ENCODE measurements around the gene CLMN. TPM values are rescaled to one million over a fixed set of nuclear protein-coding genes. Genes with fewer than 3 reads are reported as not detected.
A peak's percentile ranks its signal among the peaks of the same experiment; 100 is the strongest.

Gene CLMN
- total RNA-seq, 2 donors from 2014 or later, result 105 to 131 TPM

DNA sequence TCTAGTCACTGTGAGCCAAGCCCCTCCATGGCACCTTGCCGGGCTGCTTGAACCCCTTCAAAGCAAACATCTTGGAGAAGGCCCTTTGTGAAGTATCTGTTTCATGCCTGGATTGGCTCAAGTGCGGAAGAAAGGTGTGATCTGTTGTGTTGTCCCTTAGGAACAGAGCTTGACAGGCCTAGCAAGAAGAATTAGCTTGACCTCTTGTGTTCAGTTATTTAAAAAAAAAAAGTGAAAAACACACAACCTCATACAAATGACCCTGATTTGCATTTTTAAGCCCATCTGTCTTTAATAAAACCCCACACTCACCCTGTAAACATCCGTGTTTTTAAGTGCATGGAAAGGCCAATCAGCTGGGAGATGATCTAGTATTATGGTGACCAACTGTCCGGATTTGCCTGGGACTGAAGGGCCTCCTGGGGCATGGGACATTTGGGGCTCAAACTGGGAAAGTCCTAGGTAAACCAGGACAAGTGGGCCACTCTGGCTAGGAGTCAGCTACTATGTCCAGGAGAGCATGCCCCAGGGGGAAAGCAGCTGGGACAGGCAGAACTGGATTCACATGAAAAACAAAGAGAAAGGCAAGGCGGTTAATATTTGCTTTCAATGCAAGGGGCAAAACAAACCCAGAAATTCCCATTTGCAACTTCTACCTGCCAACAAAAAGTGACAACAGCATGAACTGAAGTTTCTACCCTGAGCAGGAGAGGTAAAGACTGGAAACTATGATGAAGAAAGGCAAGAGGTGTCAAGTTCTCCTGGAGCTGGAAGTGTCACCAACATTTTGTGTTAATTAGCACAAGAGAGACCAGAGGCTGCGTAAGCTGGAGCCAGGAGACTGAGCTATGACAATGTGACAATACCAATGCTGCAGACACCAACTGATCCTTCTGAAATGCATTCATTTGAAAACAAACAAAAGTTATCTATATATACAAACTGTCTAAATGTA lies 78.6 kb downstream of the CLMN start:
- Histone ChIP-seq H3K27ac (no peak overlapping the region), H3K36me3 (no peaks in the 10 kb centered on the region), H3K4me1 (peaks cover 11% of the 10 kb centered on the region), H3K9ac (ENCODE audit: low read depth in 2 of 2, low read length in 2 of 2) (no peak overlapping the region), H3K4me3 (no peak overlapping the region), H3K9me3 (no peaks in the 10 kb centered on the region), H3K27me3 (no peaks in the 10 kb centered on the region)
- intact Hi-C loops (cut with DNase I), result no loop called here
- DNase-seq, result no peak
- TF ChIP-seq, protein P1, sequence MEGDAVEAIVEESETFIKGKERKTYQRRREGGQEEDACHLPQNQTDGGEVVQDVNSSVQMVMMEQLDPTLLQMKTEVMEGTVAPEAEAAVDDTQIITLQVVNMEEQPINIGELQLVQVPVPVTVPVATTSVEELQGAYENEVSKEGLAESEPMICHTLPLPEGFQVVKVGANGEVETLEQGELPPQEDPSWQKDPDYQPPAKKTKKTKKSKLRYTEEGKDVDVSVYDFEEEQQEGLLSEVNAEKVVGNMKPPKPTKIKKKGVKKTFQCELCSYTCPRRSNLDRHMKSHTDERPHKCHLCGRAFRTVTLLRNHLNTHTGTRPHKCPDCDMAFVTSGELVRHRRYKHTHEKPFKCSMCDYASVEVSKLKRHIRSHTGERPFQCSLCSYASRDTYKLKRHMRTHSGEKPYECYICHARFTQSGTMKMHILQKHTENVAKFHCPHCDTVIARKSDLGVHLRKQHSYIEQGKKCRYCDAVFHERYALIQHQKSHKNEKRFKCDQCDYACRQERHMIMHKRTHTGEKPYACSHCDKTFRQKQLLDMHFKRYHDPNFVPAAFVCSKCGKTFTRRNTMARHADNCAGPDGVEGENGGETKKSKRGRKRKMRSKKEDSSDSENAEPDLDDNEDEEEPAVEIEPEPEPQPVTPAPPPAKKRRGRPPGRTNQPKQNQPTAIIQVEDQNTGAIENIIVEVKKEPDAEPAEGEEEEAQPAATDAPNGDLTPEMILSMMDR (IDR thresholded peaks at IDR 0.05), result no peak

DNA sequence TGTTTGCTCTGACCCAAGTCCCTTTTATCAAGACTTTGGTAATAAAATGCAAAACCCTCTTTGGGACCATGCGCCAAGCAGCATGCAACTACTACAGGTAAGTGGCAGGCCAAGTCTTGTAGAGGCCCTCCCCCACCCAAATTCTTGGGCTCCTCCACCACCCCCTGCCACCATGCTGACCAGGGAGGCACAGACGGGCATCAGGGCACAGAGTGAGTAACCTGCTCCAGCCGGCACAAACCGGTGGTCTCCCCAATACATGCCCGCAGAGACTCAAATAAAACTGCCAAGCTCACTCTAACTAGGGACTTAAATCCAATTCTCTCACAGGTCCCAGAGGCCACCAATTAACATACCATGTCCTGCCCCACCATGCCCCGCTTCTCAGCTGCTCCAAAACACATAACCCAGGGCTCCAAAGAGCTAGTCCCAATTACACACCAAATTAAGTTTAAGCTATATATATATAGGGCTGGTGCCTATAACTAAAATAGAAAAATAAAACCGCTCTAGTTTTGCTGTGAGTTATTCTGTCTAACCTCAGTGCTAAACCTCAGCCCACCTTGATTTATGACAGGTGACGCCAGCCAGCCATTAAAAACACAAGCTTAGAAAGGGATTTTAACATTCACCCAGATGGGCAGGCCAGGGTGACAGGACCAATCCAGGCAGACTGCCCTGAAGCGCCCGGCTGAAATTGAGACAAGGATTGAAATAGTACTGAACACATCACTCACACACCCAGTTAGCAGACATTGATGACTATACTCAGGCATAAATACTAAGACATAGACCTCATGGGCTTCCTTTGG lies 81.0 kb downstream of the CLMN start:
- Histone ChIP-seq H3K4me1 (peaks cover 13% of the 10 kb centered on the region), H3K9ac (ENCODE audit: low read depth in 2 of 2, low read length in 2 of 2) (no peak overlapping the region), H3K27ac (no peak overlapping the region), H3K4me3 (no peak overlapping the region), H3K9me3 (no peaks in the 10 kb centered on the region), H3K27me3 (no peaks in the 10 kb centered on the region), H3K36me3 (no peaks in the 10 kb centered on the region)
- TF ChIP-seq, protein P1 (IDR thresholded peaks at IDR 0.05), result no peak
- intact Hi-C loops (cut with DNase I), result no loop called here
- no peak for DNase-seq

DNA sequence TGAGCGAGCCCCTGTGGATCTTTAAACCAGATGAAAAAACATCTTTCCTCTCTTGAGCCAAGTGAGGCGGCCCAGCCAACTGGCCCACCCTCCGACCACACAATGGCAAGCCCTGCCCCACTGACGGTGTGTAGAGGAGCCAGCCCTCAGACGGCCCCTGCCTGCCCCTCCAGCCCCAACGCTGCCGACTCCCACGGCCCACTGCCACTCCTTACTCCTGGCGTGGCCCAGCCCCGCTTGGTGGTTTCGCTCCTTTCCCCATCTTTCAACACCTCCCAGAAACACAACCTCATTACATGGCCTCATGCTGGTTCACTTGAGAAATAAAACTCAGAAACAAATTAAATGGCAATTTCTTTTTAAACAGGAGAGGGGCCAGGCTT lies 81.8 kb downstream of the CLMN start:
- Histone ChIP-seq H3K27me3 (no peaks in the 10 kb centered on the region), H3K4me1 (peaks cover 17% of the 10 kb centered on the region), H3K9me3 (no peaks in the 10 kb centered on the region), H3K9ac (ENCODE audit: low read depth in 2 of 2, low read length in 2 of 2) (no peak overlapping the region), H3K36me3 (no peaks in the 10 kb centered on the region), H3K4me3 (no peak overlapping the region), H3K27ac (no peak overlapping the region)
- no peak for DNase-seq
- TF ChIP-seq, protein P1 (IDR thresholded peaks at IDR 0.05), result no peak
- intact Hi-C loops (cut with DNase I), result no loop called here

DNA sequence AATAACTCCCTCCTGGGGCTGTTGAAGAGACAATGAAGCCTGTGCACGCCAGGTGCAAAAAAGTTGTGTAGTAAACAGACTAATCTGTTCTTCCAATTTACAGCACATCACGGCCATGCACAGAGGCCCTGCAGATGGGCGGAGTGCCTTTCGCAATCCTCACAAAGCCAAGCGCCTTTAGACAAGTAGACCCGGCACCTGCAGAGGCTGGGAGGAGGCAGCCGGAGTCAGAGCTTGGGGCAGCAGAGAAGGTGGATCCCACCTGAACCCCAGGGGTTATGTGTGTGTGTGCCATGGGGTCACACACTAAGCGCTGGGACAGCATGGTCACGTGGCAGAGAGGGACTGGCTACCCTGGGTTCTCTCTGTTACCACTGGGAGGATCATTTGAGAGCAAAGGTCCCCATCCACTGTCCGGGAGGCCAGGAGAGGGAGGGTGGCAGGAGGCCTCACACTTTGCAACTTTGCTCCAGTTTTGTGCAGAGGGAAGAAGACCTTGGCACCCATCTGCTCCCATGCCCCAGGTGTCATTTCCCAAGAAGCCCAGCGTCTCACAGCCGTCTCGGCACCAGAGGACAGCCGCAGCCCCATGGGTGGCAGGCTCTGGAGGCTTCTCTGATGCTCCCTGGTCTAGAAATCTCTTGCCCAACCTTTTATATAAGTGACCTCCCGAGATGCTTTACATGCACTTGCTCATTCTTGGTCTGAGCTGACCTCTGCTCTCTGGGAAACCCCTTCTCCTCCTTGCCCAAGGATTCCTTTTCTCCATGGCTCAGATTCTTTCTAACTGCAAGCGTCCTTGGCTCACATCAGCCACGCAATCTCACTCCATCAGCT lies 82.4 kb downstream of the CLMN start:
- H3K4me3 ChIP-seq, result no peak overlapping the region
- DNase-seq, result peak; percentile 67
- H3K27ac ChIP-seq, result peak overlapping the region; percentile 21
- peaks cover 17% of the 10 kb centered on the region for H3K4me1 ChIP-seq
- peak overlapping the region in 1 of 2 donors; percentile 6 for H3K9ac ChIP-seq (ENCODE audit: low read depth in 2 of 2, low read length in 2 of 2)
- TF ChIP-seq, protein P1 (IDR thresholded peaks at IDR 0.05), result no peak
- no peaks in the 10 kb centered on the region for H3K9me3 ChIP-seq
- no peaks in the 10 kb centered on the region for H3K36me3 ChIP-seq
- intact Hi-C loops (cut with DNase I), result no loop called here
- no peaks in the 10 kb centered on the region for H3K27me3 ChIP-seq

DNA sequence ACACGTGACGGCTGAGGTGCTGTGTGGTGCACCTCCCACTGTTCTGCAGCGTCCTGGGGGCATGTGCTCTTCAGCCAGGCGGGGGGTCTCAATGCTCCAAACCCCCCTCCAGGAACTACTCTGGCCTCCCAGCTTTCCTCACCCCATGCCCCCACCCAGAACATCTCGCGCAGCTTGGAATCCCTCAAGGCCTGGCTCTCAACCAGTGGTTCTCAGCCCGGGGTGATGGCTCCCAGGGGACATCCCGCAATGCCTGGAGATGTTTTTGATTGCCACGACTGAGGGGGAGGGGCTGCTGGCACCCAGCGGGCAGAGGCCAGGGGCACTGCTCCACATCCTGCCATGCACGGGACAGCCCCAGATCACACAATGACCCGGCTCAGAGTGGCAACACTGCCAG lies 83.5 kb downstream of the CLMN start:
- Histone ChIP-seq H3K27me3 (no peaks in the 10 kb centered on the region), H3K4me3 (no peak overlapping the region), H3K36me3 (no peaks in the 10 kb centered on the region), H3K9ac (ENCODE audit: low read depth in 2 of 2, low read length in 2 of 2) (no peak overlapping the region), H3K4me1 (peaks cover 17% of the 10 kb centered on the region), H3K9me3 (no peaks in the 10 kb centered on the region), H3K27ac (no peak overlapping the region)
- intact Hi-C loops (cut with DNase I), result no loop called here
- no peak for DNase-seq
- TF ChIP-seq, protein P1 (IDR thresholded peaks at IDR 0.05), result no peak
